GM12873 (cell line): ENCODE results near the gene CPS1.

Experiments used
- TF ChIP-seq, protein P1 (sequence below): IDR thresholded peaks from 2 replicates; pipeline ENCODE4 v1.5.1; 2012; ENCODE audit warnings: low read depth, mild to moderate bottlenecking, moderate library complexity, low read length, control low read depth; ENCODE audit not compliant: insufficient read depth; ENCODE audit errors: missing control alignments

Gene CPS1

DNA sequence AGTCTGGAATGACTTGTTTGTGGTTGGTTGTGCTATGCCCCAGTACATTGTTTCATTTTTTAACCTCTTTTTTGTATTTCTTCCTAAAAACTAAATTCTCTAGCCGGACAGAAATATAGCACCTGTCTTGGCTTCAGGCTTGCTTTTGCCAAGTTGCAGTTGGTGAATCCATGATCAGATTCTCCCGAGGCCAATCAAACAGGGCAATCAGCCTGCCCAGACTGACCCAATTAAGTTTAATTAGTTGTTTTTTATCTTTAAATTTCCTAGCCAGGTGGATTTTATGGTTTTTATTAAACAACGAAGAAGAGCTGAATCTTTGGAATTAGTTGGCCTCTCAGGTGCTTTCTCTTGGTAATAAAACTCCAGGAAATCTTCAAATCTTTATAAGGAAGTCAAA, 162.1 kb downstream of the CPS1 start:
- TF ChIP-seq, protein P1, sequence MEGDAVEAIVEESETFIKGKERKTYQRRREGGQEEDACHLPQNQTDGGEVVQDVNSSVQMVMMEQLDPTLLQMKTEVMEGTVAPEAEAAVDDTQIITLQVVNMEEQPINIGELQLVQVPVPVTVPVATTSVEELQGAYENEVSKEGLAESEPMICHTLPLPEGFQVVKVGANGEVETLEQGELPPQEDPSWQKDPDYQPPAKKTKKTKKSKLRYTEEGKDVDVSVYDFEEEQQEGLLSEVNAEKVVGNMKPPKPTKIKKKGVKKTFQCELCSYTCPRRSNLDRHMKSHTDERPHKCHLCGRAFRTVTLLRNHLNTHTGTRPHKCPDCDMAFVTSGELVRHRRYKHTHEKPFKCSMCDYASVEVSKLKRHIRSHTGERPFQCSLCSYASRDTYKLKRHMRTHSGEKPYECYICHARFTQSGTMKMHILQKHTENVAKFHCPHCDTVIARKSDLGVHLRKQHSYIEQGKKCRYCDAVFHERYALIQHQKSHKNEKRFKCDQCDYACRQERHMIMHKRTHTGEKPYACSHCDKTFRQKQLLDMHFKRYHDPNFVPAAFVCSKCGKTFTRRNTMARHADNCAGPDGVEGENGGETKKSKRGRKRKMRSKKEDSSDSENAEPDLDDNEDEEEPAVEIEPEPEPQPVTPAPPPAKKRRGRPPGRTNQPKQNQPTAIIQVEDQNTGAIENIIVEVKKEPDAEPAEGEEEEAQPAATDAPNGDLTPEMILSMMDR = no peak

DNA sequence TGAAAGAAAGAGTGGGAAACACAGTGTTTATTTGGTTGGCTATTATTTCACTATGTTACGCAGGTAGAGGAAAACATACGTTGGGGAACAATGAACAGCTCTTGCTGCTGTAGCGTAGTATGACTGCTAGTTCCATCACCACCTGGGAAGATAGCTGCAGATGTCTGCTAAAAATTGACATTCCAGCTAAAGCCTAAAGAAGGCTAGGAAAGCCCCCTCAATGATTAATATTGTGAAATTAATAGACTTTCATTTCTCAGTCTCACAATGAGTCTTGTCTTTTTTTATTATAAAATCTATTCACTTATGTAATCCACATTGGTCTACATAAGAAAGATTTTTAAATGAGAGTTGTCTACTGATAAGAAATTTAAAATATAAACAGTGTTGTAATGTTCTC, 165.7 kb downstream of the CPS1 start:
- TF ChIP-seq, protein P1 = no peak

GRCh38 chr2:210727549-210727948, 171.2 kb downstream of the CPS1 start:
- TF ChIP-seq, protein P1 = no peak
